ENCODE measurements around the gene MKKS. TPM values are rescaled to one million over a fixed set of nuclear protein-coding genes. Genes with fewer than 3 reads are reported as not detected.
A peak's percentile ranks its signal among the peaks of the same experiment; 100 is the strongest.

MKKS gene
- total and polyA plus RNA-seq, 9 of the 15 experiments (the other 6 are each of a cell fraction or from before 2014, with no cell fraction given): 6.8 to 26.8 (median 12.0) TPM

- TF ChIP-seq RBBP5 (IDR thresholded peaks at IDR 0.05; ENCODE audit: borderline replicate concordance, insufficient read depth, low read length, poor library complexity, severe bottlenecking) (no peak), ZNF239 (CRISPR knock-in tag; IDR thresholded peaks at IDR 0.05) (peak; percentile 74), RCOR1 (IDR thresholded peaks at IDR 0.05; ENCODE audit: borderline replicate concordance in 1 of 2, low read depth in 2 of 2, low read length in 2 of 2) (no peak), EZH2 (IDR thresholded peaks at IDR 0.05; ENCODE audit: borderline replicate concordance, low read depth, low read length) (no peak), POLR2H (tag; IDR thresholded peaks at IDR 0.05; ENCODE audit: low read depth) (peak; percentile 71), CBX8 (IDR thresholded peaks at IDR 0.05; ENCODE audit: borderline replicate concordance, extremely low read depth, low read depth, low read length, poor library complexity, severe bottlenecking) (no peak), ELF1 (tag; IDR thresholded peaks at IDR 0.05) (peak; percentile 84), POLR2B (IDR thresholded peaks at IDR 0.05; ENCODE audit: low read depth, partially characterized antibody) (no peak), BCL6 (CRISPR knock-in tag; IDR thresholded peaks at IDR 0.05) (peak; percentile 86), PHF21A (IDR thresholded peaks at IDR 0.05; ENCODE audit: borderline replicate concordance, low read depth) (no peak), ZNF316 (IDR thresholded peaks at IDR 0.05) (no peak), SUPT5H (IDR thresholded peaks at IDR 0.05) (peak; percentile 20), DACH1 (IDR thresholded peaks at IDR 0.05; ENCODE audit: partially characterized antibody) (no peak), ZNF696 (CRISPR knock-in tag; conservative IDR thresholded peaks at IDR 0.05) (no peak), FOXJ3 (CRISPR knock-in tag; IDR thresholded peaks at IDR 0.05) (no peak), RUNX1 (IDR thresholded peaks at IDR 0.05; ENCODE audit: low read depth) (no peak; the same call in 1 of the 2 replicates), ZHX1 (conservative IDR thresholded peaks at IDR 0.05; ENCODE audit: low read length) (no peak), CBFA2T2 (conservative IDR thresholded peaks at IDR 0.05) (no peak), BDP1 (IDR thresholded peaks at IDR 0.05; ENCODE audit: insufficient read depth, insufficient read length) (no peak), HDAC8 (tag; IDR thresholded peaks at IDR 0.05) (no peak), DDX20 (tag; IDR thresholded peaks at IDR 0.05; ENCODE audit: low read depth) (0 out of 2 replicates have a peak, but pooled peaks have one; percentile 27), HNRNPK (IDR thresholded peaks at IDR 0.05; ENCODE audit: low read depth, low read length, poor library complexity, severe bottlenecking) (no peak), C11orf30 (IDR thresholded peaks at IDR 0.05; ENCODE audit: low read depth) (0 out of 2 replicates have a peak, but pooled peaks have one; percentile 7), IRF9 (tag; IDR thresholded peaks at IDR 0.05) (0 out of 2 replicates have a peak, but pooled peaks have one; percentile 17)
Measured at GRCh38 chr20:10434832-10435812, 1.1 kb upstream of the MKKS start, which contains the start of gene SLX4IP (continued).
